HepG2 (cell line): ENCODE data around the gene SBK1. TPM values are rescaled to one million over a fixed set of nuclear protein-coding genes. Genes with fewer than 3 reads are reported as not detected.

Experiments used
- BCL6 ChIP-seq: IDR thresholded peaks from 2 replicates; pipeline ENCODE4 v1.6.1; 2016; ENCODE audit warnings: missing genetic modification reagents, missing compliant biosample characterization
- KLF15 ChIP-seq: sonication (generic); formaldehyde crosslinking; IDR thresholded peaks from 2 replicates; pipeline ENCODE4 v1.8.1; 2023; ENCODE audit warnings: borderline replicate concordance, mild to moderate bottlenecking, inconsistent platforms, missing genetic modification reagents, mixed read lengths
- MTA3 ChIP-seq: sonication (generic); formaldehyde crosslinking; IDR thresholded peaks from 2 replicates; pipeline ENCODE4 v1.4.0; 2020; ENCODE audit warnings: missing genetic modification reagents
- NAIF1 ChIP-seq: sonication (generic); formaldehyde crosslinking; IDR thresholded peaks from 2 replicates; pipeline ENCODE4 v1.5.0; 2020; ENCODE audit warnings: mild to moderate bottlenecking, missing genetic modification reagents, borderline replicate concordance
- NFIC ChIP-seq: IDR thresholded peaks from 2 replicates; pipeline ENCODE4 v1.6.1; 2012; ENCODE audit warnings: mild to moderate bottlenecking, low read length, inconsistent platforms
- PHF5A ChIP-seq: IDR thresholded peaks from one replicate; pipeline ENCODE4 v1.6.1; 2018; ENCODE audit warnings: low read depth, missing genetic modification reagents; ENCODE audit not compliant: unreplicated experiment
- XBP1 ChIP-seq: sonication (generic); formaldehyde crosslinking; IDR thresholded peaks from 2 replicates; pipeline ENCODE4 v1.5.0; 2020; ENCODE audit warnings: missing genetic modification reagents
- ZKSCAN5 ChIP-seq: sonication (generic); formaldehyde crosslinking; IDR thresholded peaks from 2 replicates; pipeline ENCODE4 v1.5.1; 2020; ENCODE audit warnings: mild to moderate bottlenecking, missing genetic modification reagents
- ZNF205 ChIP-seq: IDR thresholded peaks from 2 replicates; pipeline ENCODE4 v1.6.1; 2018; ENCODE audit warnings: missing biosample characterization, missing genetic modification reagents
- ZNF225 ChIP-seq: sonication (generic); formaldehyde crosslinking; IDR thresholded peaks from 2 replicates; pipeline ENCODE4 v1.4.0; 2020; ENCODE audit warnings: mild to moderate bottlenecking, missing genetic modification reagents
- ZNF431 ChIP-seq: sonication (generic); formaldehyde crosslinking; IDR thresholded peaks from 2 replicates; pipeline ENCODE4 v1.9.0; 2022; ENCODE audit warnings: missing genetic modification reagents, low read depth, mild to moderate bottlenecking, borderline replicate concordance
- ZNF615 ChIP-seq: sonication (generic); formaldehyde crosslinking; IDR thresholded peaks from 2 replicates; pipeline ENCODE4 v1.5.0; 2020; ENCODE audit warnings: mild to moderate bottlenecking, missing genetic modification reagents, borderline replicate concordance
- ZNF83 ChIP-seq: sonication (generic); formaldehyde crosslinking; IDR thresholded peaks from 2 replicates; pipeline ENCODE4 v1.4.0; 2020; ENCODE audit warnings: missing genetic modification reagents, mild to moderate bottlenecking, borderline replicate concordance
- ZNF841 ChIP-seq: sonication (generic); formaldehyde crosslinking; IDR thresholded peaks from 2 replicates; pipeline ENCODE4 v1.8.1; 2023; ENCODE audit warnings: missing genetic modification reagents, borderline replicate concordance
- ZNF878 ChIP-seq: sonication (generic); formaldehyde crosslinking; IDR thresholded peaks from 2 replicates; pipeline ENCODE4 v1.8.1; 2023; ENCODE audit warnings: mild to moderate bottlenecking, missing genetic modification reagents, moderate library complexity
- ZSCAN25 ChIP-seq: sonication (generic); formaldehyde crosslinking; IDR thresholded peaks from 2 replicates; pipeline ENCODE4 v1.8.0; 2022; ENCODE audit warnings: mild to moderate bottlenecking, missing genetic modification reagents
- polyA plus RNA-seq, 8 experiments: library from polyadenylated mRNA; depleted of rRNA in 3 of 8; stranded (reverse) in 7 of 8; unstranded in 1 of 8; fragments of >200 nt; fragmentation: Illumina TruSeq in 4 of 8; extraction: Trizol in 4 of 8; gene quantifications; 2 replicates each; pipeline versions ENCODE4 v1.2.1 to v1.2.3, GENCODE V29; 2011 to 2016; ENCODE audit warnings: low read depth in 4 of 8, missing spikeins in 1 of 8, mixed read lengths in 1 of 8; ENCODE audit not compliant: insufficient read depth in 1 of 8
- total RNA-seq, 5 experiments: library from RNA; depleted of rRNA; stranded (reverse); fragments of >200 nt; fragmentation: Illumina TruSeq; extraction: Trizol; gene quantifications; 2 replicates each; pipeline ENCODE4 v1.2.3, GENCODE V29; 2016; ENCODE audit warnings: low read depth in 1 of 5
- TF ChIP-seq, protein P1 (sequence below): IDR thresholded peaks from 2 replicates; pipeline ENCODE4 v1.6.1; 2016; ENCODE audit warnings: missing compliant biosample characterization, missing genetic modification reagents, borderline replicate concordance
- TF ChIP-seq, protein P2 (sequence below): IDR thresholded peaks from 2 replicates; pipeline ENCODE4 v1.6.1; 2016; ENCODE audit warnings: control low read depth
- TF ChIP-seq, protein P3 (sequence below): sonication (generic); formaldehyde crosslinking; IDR thresholded peaks from 2 replicates; pipeline ENCODE4 v1.5.1; 2020; ENCODE audit warnings: mild to moderate bottlenecking, missing genetic modification reagents, borderline replicate concordance
- TF ChIP-seq, protein P4 (sequence below): sonication (generic); formaldehyde crosslinking; IDR thresholded peaks from 2 replicates; pipeline ENCODE4 v1.8.1; 2023; ENCODE audit warnings: missing genetic modification reagents, mild to moderate bottlenecking, borderline replicate concordance
- TF ChIP-seq, protein P5 (sequence below): fragments of 450-650 bp; IDR thresholded peaks from 2 replicates; pipeline ENCODE4 v1.6.1; 2016
- TF ChIP-seq, protein P6 (sequence below): IDR thresholded peaks from 2 replicates; pipeline ENCODE4 v1.6.1; 2016; ENCODE audit warnings: low read depth
- TF ChIP-seq, protein P7 (sequence below): sonication (generic); formaldehyde crosslinking; IDR thresholded peaks from 2 replicates; pipeline ENCODE4 v1.5.0; 2020; ENCODE audit warnings: missing genetic modification reagents

The SBK1 gene
- total and polyA plus RNA-seq, 2 of the 13 experiments (the other 11 are each of a cell fraction or from before 2014, with no cell fraction given) = 0.15 to 0.17 TPM

DNA sequence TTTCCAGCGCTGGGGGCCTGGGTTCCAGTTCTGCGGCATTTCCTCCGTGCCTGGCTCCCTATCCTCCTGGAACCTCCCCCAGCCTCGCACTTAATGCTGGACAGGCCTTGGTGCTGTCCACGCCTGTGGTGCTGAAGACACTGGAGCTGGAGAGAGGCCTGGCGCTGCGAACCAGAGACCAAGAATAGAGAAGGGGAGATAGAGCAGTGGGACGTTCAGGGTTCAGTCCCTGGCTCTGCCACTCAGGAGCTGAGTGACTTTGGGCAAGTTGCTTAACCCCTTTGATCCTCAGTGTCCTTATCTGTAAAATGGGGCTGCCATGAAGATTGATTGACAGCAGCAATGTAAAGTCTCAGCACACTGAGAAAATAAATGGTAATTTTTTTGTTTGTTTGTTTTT is 11.9 kb downstream of the SBK1 start (continued):
- peak; percentile 84 for TF ChIP-seq KLF15 (CRISPR knock-in tag)
- peak; percentile 77; the same call in 1 of the 2 replicates for TF ChIP-seq ZNF431
- TF ChIP-seq NFIC = no peak
- TF ChIP-seq, protein P1, sequence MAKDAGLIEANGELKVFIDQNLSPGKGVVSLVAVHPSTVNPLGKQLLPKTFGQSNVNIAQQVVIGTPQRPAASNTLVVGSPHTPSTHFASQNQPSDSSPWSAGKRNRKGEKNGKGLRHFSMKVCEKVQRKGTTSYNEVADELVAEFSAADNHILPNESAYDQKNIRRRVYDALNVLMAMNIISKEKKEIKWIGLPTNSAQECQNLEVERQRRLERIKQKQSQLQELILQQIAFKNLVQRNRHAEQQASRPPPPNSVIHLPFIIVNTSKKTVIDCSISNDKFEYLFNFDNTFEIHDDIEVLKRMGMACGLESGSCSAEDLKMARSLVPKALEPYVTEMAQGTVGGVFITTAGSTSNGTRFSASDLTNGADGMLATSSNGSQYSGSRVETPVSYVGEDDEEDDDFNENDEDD (CRISPR knock-in tag) = peak; percentile 37; the same call in 1 of the 2 replicates
- TF ChIP-seq, protein P2, sequence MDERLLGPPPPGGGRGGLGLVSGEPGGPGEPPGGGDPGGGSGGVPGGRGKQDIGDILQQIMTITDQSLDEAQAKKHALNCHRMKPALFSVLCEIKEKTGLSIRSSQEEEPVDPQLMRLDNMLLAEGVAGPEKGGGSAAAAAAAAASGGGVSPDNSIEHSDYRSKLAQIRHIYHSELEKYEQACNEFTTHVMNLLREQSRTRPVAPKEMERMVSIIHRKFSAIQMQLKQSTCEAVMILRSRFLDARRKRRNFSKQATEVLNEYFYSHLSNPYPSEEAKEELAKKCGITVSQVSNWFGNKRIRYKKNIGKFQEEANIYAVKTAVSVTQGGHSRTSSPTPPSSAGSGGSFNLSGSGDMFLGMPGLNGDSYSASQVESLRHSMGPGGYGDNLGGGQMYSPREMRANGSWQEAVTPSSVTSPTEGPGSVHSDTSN (CRISPR knock-in tag) = no peak
- peak; percentile 75 for TF ChIP-seq BCL6 (CRISPR knock-in tag)
- TF ChIP-seq, protein P3, sequence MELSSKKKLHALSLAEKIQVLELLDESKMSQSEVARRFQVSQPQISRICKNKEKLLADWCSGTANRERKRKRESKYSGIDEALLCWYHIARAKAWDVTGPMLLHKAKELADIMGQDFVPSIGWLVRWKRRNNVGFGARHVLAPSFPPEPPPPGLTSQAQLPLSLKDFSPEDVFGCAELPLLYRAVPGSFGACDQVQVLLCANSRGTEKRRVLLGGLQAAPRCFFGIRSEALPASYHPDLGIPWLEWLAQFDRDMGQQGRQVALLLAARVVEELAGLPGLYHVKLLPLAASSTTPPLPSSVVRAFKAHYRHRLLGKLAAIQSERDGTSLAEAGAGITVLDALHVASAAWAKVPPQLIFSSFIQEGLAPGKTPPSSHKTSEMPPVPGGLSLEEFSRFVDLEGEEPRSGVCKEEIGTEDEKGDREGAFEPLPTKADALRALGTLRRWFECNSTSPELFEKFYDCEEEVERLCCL (CRISPR knock-in tag) = peak; percentile 81; the same call in 1 of the 2 replicates
- peak; percentile 85; the same call in 1 of the 2 replicates for TF ChIP-seq ZNF878
- TF ChIP-seq PHF5A (CRISPR knock-in tag) = no peak
- TF ChIP-seq, protein P4, sequence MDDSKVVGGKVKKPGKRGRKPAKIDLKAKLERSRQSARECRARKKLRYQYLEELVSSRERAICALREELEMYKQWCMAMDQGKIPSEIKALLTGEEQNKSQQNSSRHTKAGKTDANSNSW (CRISPR knock-in tag) = no peak; the same call in 1 of the 2 replicates
- TF ChIP-seq ZNF225 (CRISPR knock-in tag) = peak; percentile 92
- TF ChIP-seq ZNF83 (CRISPR knock-in tag) = 0 out of 2 replicates have a peak, but pooled peaks have one; percentile 85
- peak; percentile 94 for TF ChIP-seq MTA3 (CRISPR knock-in tag)
- peak; percentile 93 for TF ChIP-seq ZNF205 (CRISPR knock-in tag)
- TF ChIP-seq, protein P5, sequence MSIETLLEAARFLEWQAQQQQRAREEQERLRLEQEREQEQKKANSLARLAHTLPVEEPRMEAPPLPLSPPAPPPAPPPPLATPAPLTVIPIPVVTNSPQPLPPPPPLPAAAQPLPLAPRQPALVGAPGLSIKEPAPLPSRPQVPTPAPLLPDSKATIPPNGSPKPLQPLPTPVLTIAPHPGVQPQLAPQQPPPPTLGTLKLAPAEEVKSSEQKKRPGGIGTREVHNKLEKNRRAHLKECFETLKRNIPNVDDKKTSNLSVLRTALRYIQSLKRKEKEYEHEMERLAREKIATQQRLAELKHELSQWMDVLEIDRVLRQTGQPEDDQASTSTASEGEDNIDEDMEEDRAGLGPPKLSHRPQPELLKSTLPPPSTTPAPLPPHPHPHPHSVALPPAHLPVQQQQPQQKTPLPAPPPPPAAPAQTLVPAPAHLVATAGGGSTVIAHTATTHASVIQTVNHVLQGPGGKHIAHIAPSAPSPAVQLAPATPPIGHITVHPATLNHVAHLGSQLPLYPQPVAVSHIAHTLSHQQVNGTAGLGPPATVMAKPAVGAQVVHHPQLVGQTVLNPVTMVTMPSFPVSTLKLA = no peak
- 0 out of 2 replicates have a peak, but pooled peaks have one; percentile 76 for TF ChIP-seq ZNF841
- TF ChIP-seq XBP1 (CRISPR knock-in tag) = peak; percentile 96
- TF ChIP-seq NAIF1 (CRISPR knock-in tag) = peak; percentile 67; the same call in 1 of the 2 replicates
- no peak; the same call in 1 of the 2 replicates for TF ChIP-seq ZNF615 (CRISPR knock-in tag)
- no peak for TF ChIP-seq ZKSCAN5 (CRISPR knock-in tag)
- TF ChIP-seq ZSCAN25 (CRISPR knock-in tag) = peak; percentile 70; the same call in 1 of the 2 replicates
- TF ChIP-seq, protein P6, sequence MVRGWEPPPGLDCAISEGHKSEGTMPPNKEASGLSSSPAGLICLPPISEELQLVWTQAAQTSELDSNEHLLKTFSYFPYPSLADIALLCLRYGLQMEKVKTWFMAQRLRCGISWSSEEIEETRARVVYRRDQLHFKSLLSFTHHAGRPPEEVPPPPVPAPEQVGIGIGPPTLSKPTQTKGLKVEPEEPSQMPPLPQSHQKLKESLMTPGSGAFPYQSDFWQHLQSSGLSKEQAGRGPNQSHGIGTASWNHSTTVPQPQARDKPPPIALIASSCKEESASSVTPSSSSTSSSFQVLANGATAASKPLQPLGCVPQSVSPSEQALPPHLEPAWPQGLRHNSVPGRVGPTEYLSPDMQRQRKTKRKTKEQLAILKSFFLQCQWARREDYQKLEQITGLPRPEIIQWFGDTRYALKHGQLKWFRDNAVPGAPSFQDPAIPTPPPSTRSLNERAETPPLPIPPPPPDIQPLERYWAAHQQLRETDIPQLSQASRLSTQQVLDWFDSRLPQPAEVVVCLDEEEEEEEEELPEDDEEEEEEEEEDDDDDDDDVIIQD (CRISPR knock-in tag) = peak; percentile 72; the same call in 1 of the 2 replicates
- TF ChIP-seq, protein P7, sequence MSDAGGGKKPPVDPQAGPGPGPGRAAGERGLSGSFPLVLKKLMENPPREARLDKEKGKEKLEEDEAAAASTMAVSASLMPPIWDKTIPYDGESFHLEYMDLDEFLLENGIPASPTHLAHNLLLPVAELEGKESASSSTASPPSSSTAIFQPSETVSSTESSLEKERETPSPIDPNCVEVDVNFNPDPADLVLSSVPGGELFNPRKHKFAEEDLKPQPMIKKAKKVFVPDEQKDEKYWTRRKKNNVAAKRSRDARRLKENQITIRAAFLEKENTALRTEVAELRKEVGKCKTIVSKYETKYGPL (CRISPR knock-in tag) = peak; percentile 85; the same call in 1 of the 2 replicates
